ENCODE data around the gene COL5A1.

The COL5A1 gene

DNA sequence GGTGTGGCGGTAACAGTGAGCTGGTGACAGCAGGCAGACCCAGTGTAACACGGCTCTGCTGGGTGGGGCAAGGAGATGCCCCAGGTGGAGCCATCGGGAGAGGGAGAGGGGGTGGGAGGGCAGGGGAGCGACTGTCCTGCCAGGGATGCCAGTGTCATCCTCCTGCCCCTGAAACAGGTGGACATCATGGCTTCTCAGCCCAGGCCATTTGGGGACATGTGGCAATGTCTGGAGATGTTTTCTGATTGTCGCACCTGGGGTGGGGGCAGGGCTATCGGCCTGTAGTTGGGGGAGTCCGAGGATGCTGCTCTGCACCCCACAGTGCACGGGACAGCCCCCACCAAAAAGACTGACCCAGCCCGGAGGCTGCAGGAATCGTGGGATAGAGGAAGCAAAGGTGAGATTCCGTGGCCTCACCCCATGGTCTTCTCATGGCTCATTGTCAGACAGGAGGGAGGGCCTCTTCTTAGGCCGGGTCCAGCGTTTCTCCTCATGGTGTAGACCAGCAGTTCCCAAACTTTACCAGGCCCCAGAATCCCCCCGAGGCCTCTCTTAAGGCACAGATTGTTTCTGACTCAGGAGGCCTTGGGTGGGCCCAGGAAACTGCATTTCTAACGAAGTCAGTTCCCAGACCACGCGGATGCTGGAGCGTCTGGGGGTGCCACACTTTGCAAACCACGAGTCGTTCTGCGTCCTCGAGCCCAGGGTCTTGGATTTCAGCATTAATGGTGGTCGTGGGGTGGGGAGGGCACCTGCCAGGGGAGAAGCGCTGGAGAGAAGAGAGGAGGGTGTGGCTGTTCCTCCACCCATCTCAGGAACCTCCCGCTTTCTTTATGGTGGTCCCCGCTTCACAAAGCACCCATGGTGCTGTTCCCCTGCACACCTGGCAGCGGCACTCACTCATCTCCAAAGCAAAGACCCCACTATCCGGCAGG lies 11.0 kb downstream of the COL5A1 start:
- no peak for TF ChIP-seq EZH2 (IDR thresholded peaks at IDR 0.05; ENCODE audit: borderline replicate concordance, low read length)
- TF ChIP-seq, protein P1, sequence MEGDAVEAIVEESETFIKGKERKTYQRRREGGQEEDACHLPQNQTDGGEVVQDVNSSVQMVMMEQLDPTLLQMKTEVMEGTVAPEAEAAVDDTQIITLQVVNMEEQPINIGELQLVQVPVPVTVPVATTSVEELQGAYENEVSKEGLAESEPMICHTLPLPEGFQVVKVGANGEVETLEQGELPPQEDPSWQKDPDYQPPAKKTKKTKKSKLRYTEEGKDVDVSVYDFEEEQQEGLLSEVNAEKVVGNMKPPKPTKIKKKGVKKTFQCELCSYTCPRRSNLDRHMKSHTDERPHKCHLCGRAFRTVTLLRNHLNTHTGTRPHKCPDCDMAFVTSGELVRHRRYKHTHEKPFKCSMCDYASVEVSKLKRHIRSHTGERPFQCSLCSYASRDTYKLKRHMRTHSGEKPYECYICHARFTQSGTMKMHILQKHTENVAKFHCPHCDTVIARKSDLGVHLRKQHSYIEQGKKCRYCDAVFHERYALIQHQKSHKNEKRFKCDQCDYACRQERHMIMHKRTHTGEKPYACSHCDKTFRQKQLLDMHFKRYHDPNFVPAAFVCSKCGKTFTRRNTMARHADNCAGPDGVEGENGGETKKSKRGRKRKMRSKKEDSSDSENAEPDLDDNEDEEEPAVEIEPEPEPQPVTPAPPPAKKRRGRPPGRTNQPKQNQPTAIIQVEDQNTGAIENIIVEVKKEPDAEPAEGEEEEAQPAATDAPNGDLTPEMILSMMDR (IDR thresholded peaks at IDR 0.05; ENCODE audit: low read length) = no peak

DNA sequence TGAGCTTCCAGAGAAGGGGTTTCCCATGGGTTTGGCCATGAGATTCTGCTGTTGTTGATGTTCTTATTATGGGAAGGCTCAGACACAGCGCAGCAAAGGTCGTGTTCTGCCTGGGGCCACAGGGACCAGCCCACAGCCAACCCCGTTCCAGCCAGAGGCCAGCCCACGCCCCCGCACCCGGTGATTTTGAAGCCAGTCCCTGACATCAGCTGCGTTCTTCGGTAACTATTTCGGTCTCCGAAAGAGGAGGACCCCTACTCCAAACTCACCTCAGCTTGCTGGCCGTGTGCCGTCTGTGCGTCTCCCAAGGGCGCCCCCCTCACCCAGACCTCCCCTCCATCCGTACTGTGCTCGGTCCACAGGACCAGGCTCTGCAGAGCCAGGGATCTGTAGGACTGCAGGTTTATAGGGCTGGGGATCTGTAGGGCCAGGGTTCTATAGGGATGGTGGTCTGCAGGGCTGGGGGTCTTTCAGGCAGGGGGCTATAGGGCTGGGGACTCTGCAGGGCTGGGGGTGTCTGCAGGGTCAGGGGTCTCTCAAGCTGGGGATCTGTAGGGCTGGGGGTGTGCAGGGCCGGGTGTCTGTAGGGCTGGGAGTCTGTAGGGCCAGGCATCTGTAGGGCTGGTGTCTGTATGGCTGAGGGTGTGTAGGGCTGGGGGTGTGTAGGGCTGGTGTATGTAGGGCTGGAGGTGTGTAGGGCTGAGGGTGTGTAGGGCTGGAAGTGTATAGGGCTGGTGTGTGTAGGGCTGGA lies 11.8 kb downstream of the COL5A1 start:
- H3K27ac ChIP-seq (ENCODE audit: low read depth, low read length, poor library complexity, severe bottlenecking) = no peak overlapping the region

More for the DNA sequence above, 11.0 kb downstream of the COL5A1 start:
- Histone ChIP-seq H3K9me3 (ENCODE audit: low read length) (no peaks in the 10 kb centered on the region), H3K9me2 (ENCODE audit: low read depth, low read length) (no peaks in the 10 kb centered on the region), H3K4me1 (ENCODE audit: insufficient read depth, low read length, severe bottlenecking) (no peaks in the 10 kb centered on the region), H3F3A (ENCODE audit: insufficient read depth, low read length) (no peaks in the 10 kb centered on the region), H3K36me3 (ENCODE audit: insufficient read depth, low read length) (no peaks in the 10 kb centered on the region), H3K4me2 (ENCODE audit: low read length) (no peak overlapping the region), H3K27me3 (ENCODE audit: insufficient read depth, low read length) (0 out of 2 replicates have a peak, but pooled peaks cover under 1% of the 10 kb centered on the region), H3K9ac (ENCODE audit: low read length) (no peak overlapping the region), H3K4me3 (ENCODE audit: low read depth, low read length, poor library complexity, severe bottlenecking) (no peak overlapping the region), H3K79me2 (ENCODE audit: insufficient read depth, low read length) (no peaks in the 10 kb centered on the region), H3K27ac (ENCODE audit: low read depth, low read length, poor library complexity, severe bottlenecking) (no peak overlapping the region), H4K20me1 (ENCODE audit: insufficient read depth, low read length) (no peaks in the 10 kb centered on the region), H2AFZ (ENCODE audit: low read length) (no peak overlapping the region)

DNA sequence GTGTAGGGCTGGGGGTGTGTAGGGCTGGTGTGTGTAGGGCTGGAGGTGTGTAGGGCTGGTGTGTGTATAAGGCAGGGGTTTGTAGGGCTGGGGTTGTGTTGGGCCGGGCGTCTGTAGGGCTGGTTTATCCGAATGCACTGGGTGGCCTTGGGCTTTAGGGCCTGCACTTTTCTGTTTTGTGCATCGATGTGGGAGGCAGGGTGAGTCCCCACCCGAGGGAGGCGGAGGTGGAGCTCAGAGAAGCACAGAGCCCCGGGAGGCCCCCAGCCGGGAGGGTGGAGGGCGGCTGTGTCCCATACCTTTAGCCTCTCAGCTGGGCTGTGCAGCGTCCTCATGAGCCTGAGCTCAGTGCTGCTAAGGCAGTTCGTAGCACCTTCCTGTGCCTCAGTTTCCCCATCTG lies 13.5 kb downstream of the COL5A1 start:
- Histone ChIP-seq H3K4me1 (ENCODE audit: insufficient read depth, low read length, severe bottlenecking) (no peaks in the 10 kb centered on the region), H2AFZ (ENCODE audit: low read length) (no peak overlapping the region), H3K27ac (ENCODE audit: low read depth, low read length, poor library complexity, severe bottlenecking) (no peak overlapping the region), H3K4me3 (ENCODE audit: low read depth, low read length, poor library complexity, severe bottlenecking) (no peak overlapping the region), H3K9me3 (ENCODE audit: low read length) (no peaks in the 10 kb centered on the region), H4K20me1 (ENCODE audit: insufficient read depth, low read length) (no peaks in the 10 kb centered on the region), H3K27me3 (ENCODE audit: insufficient read depth, low read length) (no peaks in the 10 kb centered on the region; the same call in 1 of the 2 replicates), H3K9ac (ENCODE audit: low read length) (no peak overlapping the region), H3K4me2 (ENCODE audit: low read length) (no peak overlapping the region), H3K36me3 (ENCODE audit: insufficient read depth, low read length) (no peaks in the 10 kb centered on the region), H3K79me2 (ENCODE audit: insufficient read depth, low read length) (no peaks in the 10 kb centered on the region), H3K9me2 (ENCODE audit: low read depth, low read length) (no peaks in the 10 kb centered on the region), H3F3A (ENCODE audit: insufficient read depth, low read length) (no peaks in the 10 kb centered on the region)
- no peak for TF ChIP-seq EZH2 (IDR thresholded peaks at IDR 0.05; ENCODE audit: borderline replicate concordance, low read length)
- TF ChIP-seq, protein P1 (IDR thresholded peaks at IDR 0.05; ENCODE audit: low read length) = no peak

More for the DNA sequence above, 11.8 kb downstream of the COL5A1 start:
- Histone ChIP-seq H3K4me3 (ENCODE audit: low read depth, low read length, poor library complexity, severe bottlenecking) (no peak overlapping the region), H3K4me1 (ENCODE audit: insufficient read depth, low read length, severe bottlenecking) (no peaks in the 10 kb centered on the region), H3K9me3 (ENCODE audit: low read length) (no peaks in the 10 kb centered on the region), H3K27me3 (ENCODE audit: insufficient read depth, low read length) (no peaks in the 10 kb centered on the region), H3K79me2 (ENCODE audit: insufficient read depth, low read length) (no peaks in the 10 kb centered on the region), H4K20me1 (ENCODE audit: insufficient read depth, low read length) (no peaks in the 10 kb centered on the region), H3K9me2 (ENCODE audit: low read depth, low read length) (no peaks in the 10 kb centered on the region), H3K9ac (ENCODE audit: low read length) (no peak overlapping the region), H3K36me3 (ENCODE audit: insufficient read depth, low read length) (no peaks in the 10 kb centered on the region), H2AFZ (ENCODE audit: low read length) (no peak overlapping the region), H3K4me2 (ENCODE audit: low read length) (no peak overlapping the region), H3F3A (ENCODE audit: insufficient read depth, low read length) (no peaks in the 10 kb centered on the region)
- TF ChIP-seq EZH2 (IDR thresholded peaks at IDR 0.05; ENCODE audit: borderline replicate concordance, low read length) = no peak
- TF ChIP-seq, protein P1 (IDR thresholded peaks at IDR 0.05; ENCODE audit: low read length) = no peak

Data from OCI-LY1 (cell line).